ENCODE results near the gene DGCR2. TPM values are rescaled to one million over a fixed set of nuclear protein-coding genes. Genes with fewer than 3 reads are reported as not detected.

The DGCR2 gene
- total RNA-seq, 4 donors from 2014 or later, result 29.5 to 62.4 (median 30.5) TPM

DNA sequence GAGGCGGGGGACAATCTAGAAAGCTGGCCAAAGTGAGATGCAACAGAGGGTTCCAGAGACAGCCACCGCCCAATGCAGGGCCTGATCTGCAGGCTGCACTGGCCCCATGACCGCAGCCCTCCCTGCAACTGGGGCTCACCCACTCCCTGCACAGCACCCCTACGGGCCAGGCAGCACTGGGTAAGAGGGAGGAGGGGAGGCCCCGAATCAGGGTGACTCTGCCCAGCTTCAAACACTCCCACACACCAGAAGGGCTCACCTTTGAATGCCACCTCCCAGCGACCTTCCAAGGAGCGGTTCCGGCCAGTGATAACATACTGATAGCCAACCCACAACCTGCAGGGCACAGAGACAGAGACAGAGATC lies 59.3 kb downstream of the DGCR2 start:
- DNase-seq (ENCODE audit: low spot score), result no peak
- no peak for ATAC-seq (ENCODE audit: low FRiP score)
- TF ChIP-seq, protein P1, sequence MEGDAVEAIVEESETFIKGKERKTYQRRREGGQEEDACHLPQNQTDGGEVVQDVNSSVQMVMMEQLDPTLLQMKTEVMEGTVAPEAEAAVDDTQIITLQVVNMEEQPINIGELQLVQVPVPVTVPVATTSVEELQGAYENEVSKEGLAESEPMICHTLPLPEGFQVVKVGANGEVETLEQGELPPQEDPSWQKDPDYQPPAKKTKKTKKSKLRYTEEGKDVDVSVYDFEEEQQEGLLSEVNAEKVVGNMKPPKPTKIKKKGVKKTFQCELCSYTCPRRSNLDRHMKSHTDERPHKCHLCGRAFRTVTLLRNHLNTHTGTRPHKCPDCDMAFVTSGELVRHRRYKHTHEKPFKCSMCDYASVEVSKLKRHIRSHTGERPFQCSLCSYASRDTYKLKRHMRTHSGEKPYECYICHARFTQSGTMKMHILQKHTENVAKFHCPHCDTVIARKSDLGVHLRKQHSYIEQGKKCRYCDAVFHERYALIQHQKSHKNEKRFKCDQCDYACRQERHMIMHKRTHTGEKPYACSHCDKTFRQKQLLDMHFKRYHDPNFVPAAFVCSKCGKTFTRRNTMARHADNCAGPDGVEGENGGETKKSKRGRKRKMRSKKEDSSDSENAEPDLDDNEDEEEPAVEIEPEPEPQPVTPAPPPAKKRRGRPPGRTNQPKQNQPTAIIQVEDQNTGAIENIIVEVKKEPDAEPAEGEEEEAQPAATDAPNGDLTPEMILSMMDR (IDR thresholded peaks at IDR 0.05), result no peak

DNA sequence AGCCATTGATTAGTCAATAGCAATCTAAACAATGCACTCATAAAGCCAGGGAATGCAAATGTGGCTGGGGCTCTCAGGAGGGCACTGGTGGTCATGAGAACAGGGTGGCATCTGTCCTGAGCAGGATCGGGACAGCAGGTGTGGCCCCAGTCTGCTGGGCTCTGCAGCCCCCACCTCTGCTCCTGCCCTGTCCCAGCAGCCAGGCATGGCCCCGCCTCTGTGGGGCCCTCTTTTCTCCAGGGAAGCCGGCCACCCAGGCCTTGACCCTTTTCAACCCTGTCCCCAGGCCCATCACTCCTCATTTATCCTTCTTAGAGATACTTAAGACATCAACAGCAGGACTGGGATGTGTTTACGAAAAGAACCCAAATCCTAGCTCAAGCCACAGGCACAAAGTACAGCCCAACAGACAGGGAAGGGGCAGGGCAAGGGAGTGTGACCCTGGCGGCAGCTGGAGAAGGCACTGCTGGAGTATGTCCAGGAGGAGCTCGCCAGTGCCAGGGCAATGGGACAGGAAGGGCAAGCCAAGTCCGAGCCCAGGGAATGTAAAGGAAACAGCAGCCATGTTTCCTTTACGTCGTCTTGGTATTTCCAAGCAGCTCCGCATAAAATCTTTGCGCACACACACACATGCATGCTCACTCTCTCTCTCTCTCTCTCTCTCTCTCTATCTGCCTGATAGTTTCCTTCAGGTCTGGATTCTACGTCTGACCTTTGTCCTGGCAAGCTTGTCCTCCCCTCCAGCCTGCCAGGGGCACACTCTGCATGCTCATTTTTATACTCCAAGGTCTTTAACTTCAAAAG lies 59.9 kb downstream of the DGCR2 start:
- TF ChIP-seq, protein P1 (IDR thresholded peaks at IDR 0.05), result no peak
- no peak for DNase-seq (ENCODE audit: low spot score)
- ATAC-seq (ENCODE audit: low FRiP score), result no peak

DNA sequence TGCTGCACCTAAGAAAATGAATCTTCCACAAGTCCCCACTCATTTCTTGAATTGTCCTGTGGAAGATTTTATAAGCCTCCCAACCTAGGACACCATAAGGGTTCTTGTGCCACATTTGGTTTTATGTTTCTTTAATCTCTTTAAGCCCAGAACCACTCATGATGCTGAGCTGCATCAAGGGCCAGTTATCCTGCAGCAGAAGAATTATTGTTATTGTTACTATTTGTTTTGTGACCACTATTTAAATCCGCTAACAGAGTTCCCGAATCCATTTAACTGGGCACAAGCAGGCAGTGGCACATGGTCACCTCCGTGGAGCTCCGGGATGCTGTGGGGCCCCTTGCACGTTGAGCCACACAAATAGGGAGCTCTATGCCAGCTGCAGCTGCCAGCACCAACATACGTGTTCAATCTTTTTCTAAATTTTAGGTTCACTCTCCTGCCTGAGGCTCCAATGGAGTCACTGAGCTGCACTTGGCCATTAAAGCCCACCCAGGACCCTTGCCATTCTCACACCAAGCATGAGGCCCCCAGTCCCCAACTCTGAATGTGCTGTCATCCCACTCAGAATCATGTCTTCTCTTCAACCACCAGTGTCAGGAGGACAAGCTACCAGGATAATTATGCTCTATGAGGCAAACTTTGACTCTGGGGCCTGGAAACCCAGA lies 60.6 kb downstream of the DGCR2 start:
- no peak for ATAC-seq (ENCODE audit: low FRiP score)

GRCh38 chr22:19060356-19061009 lies 61.7 kb downstream of the DGCR2 start:
- no peak for ATAC-seq (ENCODE audit: low FRiP score)

More for the DNA sequence above, 60.6 kb downstream of the DGCR2 start:
- TF ChIP-seq, protein P1 (IDR thresholded peaks at IDR 0.05), result no peak
- no peak for DNase-seq (ENCODE audit: low spot score)

GRCh38 chr22:19059481-19060278 lies 62.5 kb downstream of the DGCR2 start:
- DNase-seq (ENCODE audit: low spot score) (no peak), ATAC-seq (ENCODE audit: low FRiP score) (no peak)
- TF ChIP-seq, protein P1 (IDR thresholded peaks at IDR 0.05), result no peak

More at GRCh38 chr22:19060356-19061009, 61.7 kb downstream of the DGCR2 start:
- no peak for DNase-seq (ENCODE audit: low spot score)
- TF ChIP-seq, protein P1 (IDR thresholded peaks at IDR 0.05), result no peak

GRCh38 chr22:19058713-19059451 lies 63.3 kb downstream of the DGCR2 start:
- no peak for ATAC-seq (ENCODE audit: low FRiP score)
- TF ChIP-seq, protein P1 (IDR thresholded peaks at IDR 0.05), result no peak
- DNase-seq (ENCODE audit: low spot score), result no peak

All from omental fat pad (tissue), 4 donors.